HFF-Myc (cell line): ENCODE data around the gene GPR137B.
"Not testable (repeated sequence)": the region's sequence is repeated elsewhere in the genome, so short reads cannot be mapped to it uniquely, and the experiment has no call there.

Source experiments
- DNase-seq: peaks from one replicate; pipeline ENCODE4 v3.0.0-alpha.2; 2011; ENCODE audit warnings: low read depth; ENCODE audit errors: extremely low read depth
- H3K4me3 ChIP-seq: replicated peaks from 2 replicates; pipeline ENCODE4 v1.5.1; 2011; ENCODE audit warnings: low read depth, mild to moderate bottlenecking, control low read depth, low read length
- CTCF ChIP-seq: IDR thresholded peaks from 2 replicates; pipeline ENCODE4 v1.5.1; 2012; ENCODE audit warnings: mild to moderate bottlenecking, low read depth, low read length, control low read depth; ENCODE audit errors: missing control alignments

GPR137B gene

GRCh38 chr1:236161230-236161629, 18.9 kb downstream of the GPR137B start:
- H3K4me3 ChIP-seq = no peak overlapping the region
- DNase-seq = no peak
- no peak for TF ChIP-seq CTCF

- H3K4me3 ChIP-seq, DNase-seq: not testable (repeated sequence)
Observed at GRCh38 chr1:236161755-236162154, 19.4 kb downstream of the GPR137B start.

DNA sequence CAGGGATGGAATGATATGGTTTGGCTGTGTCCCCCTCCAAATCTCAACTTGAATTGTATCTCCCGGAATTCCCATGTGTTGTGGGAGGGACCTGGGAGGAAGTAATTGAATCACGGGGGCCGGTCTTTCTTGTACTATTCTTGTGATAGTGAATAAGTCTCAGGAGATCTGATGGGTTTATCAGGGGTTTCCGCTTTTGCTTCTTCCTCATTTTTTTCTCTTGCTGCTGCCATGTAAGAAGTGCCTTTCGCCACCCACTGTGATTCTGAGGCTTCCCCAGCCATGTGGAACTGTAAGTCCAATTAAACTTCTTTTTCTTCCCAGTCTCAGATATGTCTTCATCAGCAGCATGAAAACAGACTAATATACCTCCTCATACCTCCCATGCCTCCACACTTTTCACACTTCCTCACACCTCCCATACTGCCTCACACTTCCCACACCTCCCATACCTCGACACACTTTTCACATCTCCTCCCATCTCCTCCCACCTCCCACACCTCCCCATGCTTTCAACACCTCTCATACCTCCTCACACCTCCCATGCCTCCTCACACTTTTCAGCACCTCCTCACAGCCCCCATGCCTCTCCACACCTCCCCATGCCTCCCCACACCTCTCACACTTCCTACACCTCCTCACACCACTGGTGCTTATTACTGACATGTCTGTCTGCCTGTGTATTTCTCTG, 21.3 kb downstream of the GPR137B start:
- H3K4me3 ChIP-seq = no peak overlapping the region
- TF ChIP-seq CTCF = no peak
- no peak for DNase-seq

DNA sequence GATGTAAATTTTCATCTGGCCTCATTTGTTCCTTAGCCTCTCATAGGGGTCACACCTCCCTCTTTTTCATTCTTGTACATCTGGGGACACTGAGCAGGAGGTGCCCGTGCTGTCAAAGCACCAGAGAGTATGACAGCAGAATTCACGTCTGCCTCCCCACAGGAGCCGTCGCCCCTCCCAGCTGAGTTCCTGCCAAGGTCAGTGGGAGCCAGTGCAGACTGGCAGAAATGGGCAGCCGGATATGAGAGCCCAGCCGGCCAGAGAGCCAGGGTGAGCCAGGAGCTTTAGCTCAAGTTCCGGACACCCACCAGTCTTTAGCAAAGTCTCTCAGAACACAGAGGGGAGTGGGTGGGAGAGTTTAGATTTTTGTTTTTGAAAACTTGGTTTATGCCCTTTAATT, 21.9 kb downstream of the GPR137B start:
- H3K4me3 ChIP-seq = no peak overlapping the region
- TF ChIP-seq CTCF = no peak

GRCh38 chr1:236165238-236165981, 23.1 kb downstream of the GPR137B start:
- H3K4me3 ChIP-seq = no peak overlapping the region
- no peak for TF ChIP-seq CTCF
- no peak for DNase-seq

More for the DNA sequence above, 21.9 kb downstream of the GPR137B start:
- DNase-seq = no peak

DNA sequence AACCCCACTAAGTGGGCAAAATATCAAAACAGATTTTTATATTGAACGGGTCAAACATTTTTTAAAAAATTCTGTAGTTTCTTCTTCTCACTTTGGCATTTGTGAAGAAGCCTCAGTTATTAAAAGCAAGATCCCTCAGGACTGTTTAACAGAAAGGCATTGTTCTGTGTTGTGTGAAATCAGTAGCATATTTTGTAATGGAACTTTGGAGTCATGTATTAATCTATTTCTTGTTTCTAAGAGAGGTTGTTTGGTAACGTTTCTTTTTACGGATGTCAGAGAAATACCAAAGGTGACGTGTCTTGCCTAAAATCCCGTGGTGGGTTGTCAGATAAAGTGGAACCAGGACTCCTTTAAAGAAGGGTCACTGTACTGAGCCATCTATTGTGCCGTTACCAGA, 23.7 kb downstream of the GPR137B start:
- DNase-seq = no peak
- TF ChIP-seq CTCF = no peak
- H3K4me3 ChIP-seq = no peak overlapping the region

DNA sequence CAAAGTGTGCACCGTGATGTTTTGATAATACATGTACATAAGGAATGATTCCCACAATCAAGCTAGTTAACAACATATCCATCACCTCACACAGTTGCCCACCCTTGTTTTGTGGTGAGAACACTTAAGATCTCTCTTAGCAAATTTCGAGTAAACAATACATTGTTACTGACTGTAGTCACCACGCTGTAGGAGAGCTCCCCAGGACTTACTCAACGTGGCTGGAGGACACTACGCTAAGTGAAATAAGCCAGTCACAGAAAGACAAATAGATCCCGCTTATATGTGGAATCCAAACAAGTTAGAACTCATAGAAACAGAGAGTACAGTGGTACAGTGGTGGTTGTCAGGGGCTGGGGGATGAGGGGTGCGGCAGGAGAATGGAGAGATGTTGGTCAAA, 24.8 kb downstream of the GPR137B start:
- no peak for TF ChIP-seq CTCF
- DNase-seq = no peak
- no peak overlapping the region for H3K4me3 ChIP-seq
